22Rv1 (cell line): Measurements from ENCODE around the gene NAT10.
"Not testable (repeated sequence)": the region's sequence is repeated elsewhere in the genome, so short reads cannot be mapped to it uniquely, and the experiment has no call there.

Source experiments
- H3K27ac ChIP-seq: fragments of 450-650 bp; 2 replicates; pipeline ENCODE4 v1.5.1; 2017
- CTCF ChIP-seq: fragments of 450-650 bp; IDR thresholded peaks from 2 replicates; pipeline ENCODE4 v1.5.1; 2017; ENCODE audit warnings: mild to moderate bottlenecking
- ZFX ChIP-seq: fragments of 450-650 bp; IDR thresholded peaks from 2 replicates; pipeline ENCODE4 v1.6.1; 2017; ENCODE audit warnings: antibody characterized with exemption, borderline replicate concordance

NAT10 gene

GRCh38 chr11:34179026-34179675, 73.7 kb downstream of the NAT10 start:
- H3K27ac ChIP-seq = no peak overlapping the region
- no peak for TF ChIP-seq ZFX
- TF ChIP-seq CTCF = no peak

DNA sequence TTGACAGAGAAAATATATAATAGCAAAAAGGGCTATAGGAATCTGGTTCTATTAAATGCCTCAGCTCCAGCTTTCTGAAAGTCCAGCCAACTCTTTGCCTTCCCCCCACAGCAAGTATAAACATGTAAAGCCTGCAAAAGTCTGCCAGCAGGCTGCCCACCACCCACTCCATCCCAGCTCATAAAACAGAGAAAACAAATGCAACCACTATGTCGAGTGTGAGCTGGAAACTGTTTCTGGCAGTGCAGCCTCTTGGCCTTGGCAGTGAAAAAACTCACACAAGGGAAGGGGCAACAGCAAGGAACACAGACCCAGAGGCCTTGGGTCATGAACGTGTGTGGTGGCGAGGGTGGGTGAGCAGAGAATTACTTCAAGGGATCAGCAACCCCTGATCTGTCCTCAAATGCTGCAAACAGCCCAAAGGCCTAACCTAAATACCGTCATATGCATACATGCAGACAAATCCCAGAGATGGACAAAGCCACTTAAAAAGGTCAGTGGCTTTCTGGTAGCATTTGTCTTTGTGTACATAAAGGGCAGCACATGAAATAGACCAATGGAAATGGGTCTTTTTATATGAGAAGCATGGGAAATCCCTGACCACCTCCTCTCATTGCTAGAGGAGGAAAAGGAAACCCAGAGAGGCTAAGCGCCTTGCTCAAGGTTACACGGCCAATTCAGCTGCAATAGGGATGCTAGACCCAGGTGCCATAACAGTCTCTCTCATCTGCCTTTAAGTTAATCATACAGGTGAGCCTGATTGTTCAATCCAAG, 74.8 kb downstream of the NAT10 start:
- TF ChIP-seq ZFX (no peak), CTCF (no peak)
- H3K27ac ChIP-seq = no peak overlapping the region

- H3K27ac ChIP-seq = not testable (repeated sequence)
Measured at GRCh38 chr11:34180814-34181165, 75.4 kb downstream of the NAT10 start.

DNA sequence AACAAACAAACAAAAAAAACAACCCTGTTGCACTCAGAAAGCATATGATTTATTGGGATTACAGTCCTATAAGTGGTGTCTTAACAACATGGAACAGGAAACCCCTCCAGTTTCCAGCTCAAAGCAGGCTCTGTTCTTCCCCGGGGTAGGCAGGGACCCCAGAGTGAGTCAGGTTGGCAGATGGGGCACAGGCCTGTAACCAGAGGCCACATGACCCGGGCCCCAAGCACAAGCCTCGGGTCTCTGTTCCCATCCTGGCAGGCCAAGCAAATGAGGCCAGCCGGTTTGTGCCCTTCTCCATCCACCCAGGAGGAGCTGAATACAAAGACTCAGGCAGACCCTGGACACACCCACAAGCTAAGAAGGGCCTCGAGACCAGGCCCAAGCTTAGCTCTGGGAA, 75.8 kb downstream of the NAT10 start:
- no peak overlapping the region for H3K27ac ChIP-seq
- TF ChIP-seq CTCF (no peak), ZFX (no peak)

DNA sequence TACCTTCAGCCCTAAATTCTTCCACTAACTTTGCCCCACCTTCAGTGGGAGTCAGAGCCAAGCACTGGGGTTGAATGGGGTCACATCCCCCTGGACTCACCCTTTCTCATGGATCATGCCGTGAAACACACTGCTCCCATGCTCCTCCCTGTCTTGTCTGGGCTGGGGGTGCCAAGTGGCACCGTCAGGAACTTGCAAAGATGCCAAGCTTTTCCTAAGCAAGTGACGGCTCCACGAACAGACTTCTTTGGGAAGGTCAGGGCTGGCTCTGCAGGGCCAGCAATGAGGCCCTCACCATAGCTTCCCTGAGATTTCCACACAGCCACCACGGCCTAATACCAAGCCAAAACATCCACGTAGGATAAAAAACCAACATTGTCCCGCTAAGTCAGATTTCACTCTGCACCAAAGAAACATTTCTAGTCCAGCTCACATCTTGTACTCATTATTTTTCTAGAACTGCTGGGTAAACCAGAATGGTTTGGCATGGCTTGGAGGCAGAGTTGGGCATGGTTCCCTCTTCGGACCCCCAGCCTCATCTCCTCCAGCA, 76.5 kb downstream of the NAT10 start:
- TF ChIP-seq CTCF = no peak
- no peak for TF ChIP-seq ZFX

GRCh38 chr11:34182425-34182824, 77.0 kb downstream of the NAT10 start:
- TF ChIP-seq CTCF (no peak), ZFX (no peak)
- no peak overlapping the region for H3K27ac ChIP-seq

More for the DNA sequence above, 76.5 kb downstream of the NAT10 start:
- no peak overlapping the region for H3K27ac ChIP-seq

DNA sequence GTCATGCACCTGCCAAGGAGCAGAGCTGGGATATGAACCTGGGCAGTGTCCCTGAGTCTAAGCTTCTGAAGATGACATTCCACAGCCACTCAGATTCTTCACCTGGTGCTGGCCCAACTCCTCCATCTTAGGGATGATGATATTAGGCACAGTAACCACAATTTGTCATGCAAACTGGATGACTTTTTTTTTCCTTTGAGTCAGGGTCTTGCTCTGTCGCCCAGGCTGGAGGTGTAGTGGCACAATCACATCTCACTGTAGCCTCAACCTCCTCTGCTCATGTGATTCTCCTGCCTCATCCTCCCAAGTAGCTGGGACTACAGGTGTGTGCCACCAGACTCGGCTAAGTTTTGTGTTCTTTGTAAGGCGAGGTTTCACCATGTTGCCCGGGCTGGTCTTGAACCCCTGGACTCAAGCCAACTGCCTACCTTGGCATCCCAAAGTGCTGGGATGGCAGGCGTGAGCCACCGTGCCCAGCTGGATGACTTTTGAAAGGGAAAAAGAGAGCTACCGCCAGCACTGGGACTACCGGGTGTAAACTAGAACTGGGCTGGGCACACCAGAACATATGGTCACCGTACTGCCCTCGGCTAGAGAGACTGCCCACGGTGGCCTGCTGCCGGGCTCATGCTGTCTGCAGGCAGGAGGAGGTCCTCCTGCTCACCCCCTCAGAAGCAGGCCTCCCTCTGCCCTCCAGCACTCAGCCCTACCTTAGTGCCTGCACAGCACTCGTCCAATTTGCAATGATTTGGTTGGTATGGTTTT, 77.7 kb downstream of the NAT10 start:
- no peak overlapping the region for H3K27ac ChIP-seq
- TF ChIP-seq ZFX (no peak), CTCF (no peak)
